Sigmoid colon (tissue), 3 donors: ENCODE results near the gene FKBP3.

Experiments
- CTCF ChIP-seq, 4 experiments: fragments of 450-650 bp in 3 of 4; fragments of 200-600 bp in 1 of 4; IDR thresholded peaks; one replicate each; pipeline ENCODE4 v1.5.1; 2016 to 2019; ENCODE audit warnings: antibody characterized with exemption in 4 of 4, mild to moderate bottlenecking in 3 of 4, moderate library complexity in 2 of 4
- POLR2A ChIP-seq, 2 donors: fragments of 450-650 bp; IDR thresholded peaks; one replicate each; pipeline ENCODE4 v1.6.1; 2016; ENCODE audit warnings: antibody characterized with exemption in 2 of 2, mild to moderate bottlenecking in 2 of 2, moderate library complexity in 2 of 2

- no peak for TF ChIP-seq CTCF (IDR thresholded peaks at IDR 0.05)
- no peak for TF ChIP-seq POLR2A (IDR thresholded peaks at IDR 0.05)
Measured at GRCh38 chr14:45133683-45134050, 614 bp downstream of the FKBP3 start.
